Measurements from ENCODE around the gene CSMD2. TPM values are rescaled to one million over a fixed set of nuclear protein-coding genes. Genes with fewer than 3 reads are reported as not detected.

Gene CSMD2
- polyA plus RNA-seq, 1 of the 3 experiments (the other 2 are of a cell fraction) = not detected

- H3K4me2 ChIP-seq = no peak overlapping the region
- DNase-seq = no peak
- H3K27me3 ChIP-seq (ENCODE audit: insufficient read depth) = no peaks in the 10 kb centered on the region
- H3K4me3 ChIP-seq (ENCODE audit: low read depth in 2 of 2, low read length in 1 of 2) = no peak overlapping the region
- POLR2A ChIA-PET = no interaction called here
- no peaks in the 10 kb centered on the region for H3K36me3 ChIP-seq (replicated peaks in 1 of 2; ENCODE audit: control insufficient read depth in 1 of 2, insufficient read depth in 2 of 2, low read length in 1 of 2)
- TF ChIP-seq GABPA (IDR thresholded peaks at IDR 0.05; ENCODE audit: low read depth) (no peak), RFX5 (IDR thresholded peaks at IDR 0.05; ENCODE audit: low read length) (no peak), IRF3 (IDR thresholded peaks at IDR 0.05; ENCODE audit: low read depth, low read length) (no peak)
- no peak overlapping the region for H2AFZ ChIP-seq (ENCODE audit: low read depth)
- H3F3A ChIP-seq (replicated peaks; ENCODE audit: insufficient read depth) = no peaks in the 10 kb centered on the region
- H3K79me2 ChIP-seq (ENCODE audit: insufficient read depth) = no peaks in the 10 kb centered on the region
- WGBS (ENCODE audit: low lambda C conversion rate) = 26% methylated on average over 3 of the region's 3 CpGs
- H3K9me2 ChIP-seq = no peaks in the 10 kb centered on the region
- H3K27ac ChIP-seq (ENCODE audit: low read depth in 2 of 2, low read length in 1 of 2) = no peak overlapping the region
- no peaks in the 10 kb centered on the region for H3K9me3 ChIP-seq
- H4K20me1 ChIP-seq (ENCODE audit: insufficient read depth) = no peaks in the 10 kb centered on the region
- CTCF ChIA-PET = interaction anchor here (2.0 kb wide), 1 partner anchor 12 kb away, joined by 6 read pairs; no protein-coding TSS in a partner anchor
- H3K4me1 ChIP-seq (ENCODE audit: control insufficient read depth in 1 of 2, insufficient read depth in 2 of 2, low read depth in 1 of 2, low read length in 1 of 2) = peaks cover 0 to 3% of the 10 kb centered on the region in 2 experiments; a peak in 1 of 4 replicates
- no peak overlapping the region for H3K9ac ChIP-seq
Observed at GRCh38 chr1:33932871-33933270, 232.2 kb downstream of the CSMD2 start.

GRCh38 chr1:33931111-33931475 lies 233.9 kb downstream of the CSMD2 start:
- TF ChIP-seq NRF1 (IDR thresholded peaks at IDR 0.05; ENCODE audit: low read depth, low read length) (no peak), MAX (IDR thresholded peaks at IDR 0.05; ENCODE audit: low read depth) (no peak)
- Histone ChIP-seq H3K27ac (ENCODE audit: low read depth in 2 of 2, low read length in 1 of 2) (no peak overlapping the region), H3K9ac (no peak overlapping the region), H3K27me3 (ENCODE audit: insufficient read depth) (no peaks in the 10 kb centered on the region), H3K4me1 (ENCODE audit: control insufficient read depth in 1 of 2, insufficient read depth in 2 of 2, low read depth in 1 of 2, low read length in 1 of 2) (peaks cover 0 to 3% of the 10 kb centered on the region in 2 experiments; a peak in 1 of 4 replicates), H3K4me3 (ENCODE audit: low read depth in 2 of 2, low read length in 1 of 2) (no peak overlapping the region), H3K9me3 (no peaks in the 10 kb centered on the region), H3F3A (replicated peaks; ENCODE audit: insufficient read depth) (no peaks in the 10 kb centered on the region), H3K4me2 (no peak overlapping the region), H2AFZ (ENCODE audit: low read depth) (no peak overlapping the region), H3K79me2 (ENCODE audit: insufficient read depth) (no peaks in the 10 kb centered on the region), H3K36me3 (replicated peaks in 1 of 2; ENCODE audit: control insufficient read depth in 1 of 2, insufficient read depth in 2 of 2, low read length in 1 of 2) (no peaks in the 10 kb centered on the region), H4K20me1 (ENCODE audit: insufficient read depth) (no peaks in the 10 kb centered on the region), H3K9me2 (no peaks in the 10 kb centered on the region)
- ChIA-PET CTCF (interaction anchor here (0.6 to 1.5 kb wide), 2 partner anchors 214 to 298 kb away, joined by 3 to 5 read pairs; no protein-coding TSS in a partner anchor), POLR2A (no interaction called here)
- DNase-seq = no peak
- 33% methylated on average over 4 of the region's 4 CpGs for WGBS (ENCODE audit: low lambda C conversion rate)

GRCh38 chr1:33930346-33931110 lies 234.5 kb downstream of the CSMD2 start:
- no peak overlapping the region for H3K27ac ChIP-seq (ENCODE audit: low read depth in 2 of 2, low read length in 1 of 2)
- H3K4me1 ChIP-seq (ENCODE audit: control insufficient read depth in 1 of 2, insufficient read depth in 2 of 2, low read depth in 1 of 2, low read length in 1 of 2) = peaks cover 0 to 3% of the 10 kb centered on the region in 2 experiments; a peak in 1 of 4 replicates
- H3K4me2 ChIP-seq = no peak overlapping the region
- H3F3A ChIP-seq (replicated peaks; ENCODE audit: insufficient read depth) = no peaks in the 10 kb centered on the region
- 36% methylated on average over 11 of the region's 11 CpGs for WGBS (ENCODE audit: low lambda C conversion rate)
- POLR2A ChIA-PET = no interaction called here
- no peak overlapping the region for H3K4me3 ChIP-seq (ENCODE audit: low read depth in 2 of 2, low read length in 1 of 2)
- DNase-seq = no peak
- H3K36me3 ChIP-seq (replicated peaks in 1 of 2; ENCODE audit: control insufficient read depth in 1 of 2, insufficient read depth in 2 of 2, low read length in 1 of 2) = no peaks in the 10 kb centered on the region
- H3K9ac ChIP-seq = no peak overlapping the region
- CTCF ChIA-PET = interaction anchor here (1.5 kb wide), 1 partner anchor 298 kb away, joined by 5 read pairs; no protein-coding TSS in a partner anchor
- H2AFZ ChIP-seq (ENCODE audit: low read depth) = no peak overlapping the region
- H3K9me2 ChIP-seq = no peaks in the 10 kb centered on the region
- H3K9me3 ChIP-seq = no peaks in the 10 kb centered on the region
- TF ChIP-seq GATA2 (CRISPR knock-in tag; IDR thresholded peaks at IDR 0.05) = no peak
- TF ChIP-seq NFIC (IDR thresholded peaks at IDR 0.05; ENCODE audit: borderline replicate concordance) = no peak
- TF ChIP-seq USF2 (IDR thresholded peaks at IDR 0.05; ENCODE audit: borderline replicate concordance, low read depth, low read length) = no peak
- no peak for TF ChIP-seq TEAD4 (IDR thresholded peaks at IDR 0.05; ENCODE audit: borderline replicate concordance, insufficient read depth)
- no peak for TF ChIP-seq ELF1 (IDR thresholded peaks at IDR 0.05)
- TF ChIP-seq EP300 (IDR thresholded peaks at IDR 0.05; ENCODE audit: borderline replicate concordance in 1 of 2, low read depth in 1 of 2, low read length in 1 of 2) = no peak
- TF ChIP-seq NRF1 (IDR thresholded peaks at IDR 0.05; ENCODE audit: low read depth, low read length) = no peak
- TF ChIP-seq RCOR1 (IDR thresholded peaks at IDR 0.05; ENCODE audit: low read length) = no peak
- TF ChIP-seq TAF1 (IDR thresholded peaks at IDR 0.05; ENCODE audit: borderline replicate concordance, low read depth, low read length) = no peak
- TF ChIP-seq USF1 (IDR thresholded peaks at IDR 0.05; ENCODE audit: borderline replicate concordance, low read depth) = no peak
- no peak for TF ChIP-seq MXI1 (IDR thresholded peaks at IDR 0.05; ENCODE audit: low read depth, low read length)
- TF ChIP-seq RAD21 (IDR thresholded peaks at IDR 0.05; ENCODE audit: low read length) = no peak
- H3K27me3 ChIP-seq (ENCODE audit: insufficient read depth) = no peaks in the 10 kb centered on the region
- H4K20me1 ChIP-seq (ENCODE audit: insufficient read depth) = no peaks in the 10 kb centered on the region
- H3K79me2 ChIP-seq (ENCODE audit: insufficient read depth) = no peaks in the 10 kb centered on the region
